CD4-positive, alpha-beta T cell (primary cell): ENCODE data around the gene P2RX5. TPM values are rescaled to one million over a fixed set of nuclear protein-coding genes. Genes with fewer than 3 reads are reported as not detected.
A peak's percentile ranks its signal among the peaks of the same experiment; 100 is the strongest.

ENCODE experiments used
- ATAC-seq: fragments of 200-7000 bp; cut with Tn5 transposase; one replicate; pipeline ENCODE4 v1.10.0; 2022; ENCODE audit warnings: mild to moderate bottlenecking; ENCODE audit not compliant: poor library complexity
- CTCF ChIA-PET: fragments of 350-600 bp; sonication (Branson Sonifier 250); formaldehyde crosslinking; loops from one replicate; lab custom pipeline; 2021; ENCODE audit warnings: antibody characterized with exemption, inconsistent platforms; lab: Charles Lee
- POLR2A ChIA-PET: fragments of 350-600 bp; sonication (Branson Sonifier 250); formaldehyde crosslinking; loops from one replicate; lab custom pipeline; 2021; ENCODE audit warnings: antibody characterized with exemption, inconsistent platforms; lab: Charles Lee
- DNase-seq, 14 experiments: peaks; one replicate each; pipeline ENCODE4 v3.0.0-alpha.2; 2013 to 2020; ENCODE audit warnings: mixed read lengths in 2 of 14
- H3K27ac ChIP-seq, 2 donors: one replicate each; pipeline versions ENCODE4 v1.5.1 to v1.7.0; 2013; ENCODE audit warnings: low read length in 2 of 2, low read depth in 1 of 2, mild to moderate bottlenecking in 1 of 2
- H3K27me3 ChIP-seq, 2 experiments: 1 replicate in 1 of 2; 2 replicates in 1 of 2; pipeline versions ENCODE4 v1.6.1 to v1.7.0; 2013; ENCODE audit warnings: low read length in 2 of 2, control low read depth in 1 of 2, mild to moderate bottlenecking in 1 of 2, moderate library complexity in 1 of 2; ENCODE audit not compliant: insufficient read depth in 2 of 2, control insufficient read depth in 1 of 2
- H3K36me3 ChIP-seq: one replicate; pipeline ENCODE4 v1.6.1; 2013; ENCODE audit warnings: low read length, control low read depth; ENCODE audit not compliant: insufficient read depth
- H3K4me1 ChIP-seq: one replicate; pipeline ENCODE4 v1.6.1; 2013; ENCODE audit warnings: low read length, control low read depth; ENCODE audit not compliant: insufficient read depth
- H3K4me3 ChIP-seq: one replicate; pipeline ENCODE4 v1.5.1; 2013; ENCODE audit warnings: mild to moderate bottlenecking, low read length, moderate library complexity
- H3K9me3 ChIP-seq, 2 experiments: 1 replicate in 1 of 2; 2 replicates in 1 of 2; pipeline versions ENCODE4 v1.6.1 to v1.7.0; 2013; ENCODE audit warnings: low read length in 2 of 2, mild to moderate bottlenecking in 2 of 2, control low read depth in 1 of 2, moderate library complexity in 1 of 2; ENCODE audit not compliant: control insufficient read depth in 1 of 2, insufficient read depth in 1 of 2
- H3K27ac Mint-ChIP-seq: one replicate; pipeline ENCODE4 v1.8.0; 2020; ENCODE audit warnings: mixed read lengths
- H3K27me3 Mint-ChIP-seq: one replicate; pipeline ENCODE4 v1.8.0; 2021; ENCODE audit warnings: mixed read lengths
- H3K36me3 Mint-ChIP-seq: one replicate; pipeline ENCODE4 v1.8.0; 2021; ENCODE audit warnings: low read depth, mixed read lengths
- H3K4me1 Mint-ChIP-seq: one replicate; pipeline ENCODE4 v1.8.0; 2021; ENCODE audit warnings: low read depth, mixed read lengths
- H3K4me3 Mint-ChIP-seq: one replicate; pipeline ENCODE4 v1.8.0; 2020; ENCODE audit warnings: mild to moderate bottlenecking, mixed read lengths
- H3K9me3 Mint-ChIP-seq: one replicate; pipeline ENCODE4 v1.8.0; 2020; ENCODE audit warnings: mixed read lengths
- CTCF ChIP-seq: fragments of 200-600 bp; IDR thresholded peaks from one replicate; pipeline ENCODE4 v1.8.0; 2022; ENCODE audit warnings: antibody characterized with exemption, mild to moderate bottlenecking
- intact Hi-C, 2 experiments: fragments of 100-400 bp; cut with DNase I in 1 of 2; cut with micrococcal nuclease in 1 of 2; formaldehyde crosslinking; loops; one replicate each; pipeline versions ENCODE4 v1.15.1 to v1.9.0; 2023 to 2025; cut with DNase I, micrococcal nuclease
- total RNA-seq, 174 experiments: library from RNA in 2 of 174; stranded (reverse) in 2 of 174; gene quantifications; one replicate each; pipeline ENCODE4 v1.2.3 and lab custom pipeline; 2021 to 2026

Gene P2RX5
- total RNA-seq, 2 experiments from 2014 or later = 14.3 to 16.0 TPM

GRCh38 chr17:3681565-3681964 is 14.4 kb downstream of the P2RX5 start:
- ATAC-seq = no peak
- no peak for TF ChIP-seq CTCF
- H3K27ac Mint-ChIP-seq = no peak overlapping the region
- no peak for DNase-seq
- POLR2A ChIA-PET = no interaction called here
- no peaks in the 10 kb centered on the region for H3K9me3 ChIP-seq
- H3K27ac ChIP-seq = no peak overlapping the region
- H3K36me3 ChIP-seq = peaks cover 22% of the 10 kb centered on the region
- peaks cover 16% of the 10 kb centered on the region for H3K4me1 ChIP-seq
- no peaks in the 10 kb centered on the region for H3K27me3 Mint-ChIP-seq
- H3K27me3 ChIP-seq = no peaks in the 10 kb centered on the region
- no peak overlapping the region for H3K4me3 ChIP-seq
- H3K4me3 Mint-ChIP-seq = no peak overlapping the region
- peaks cover 14% of the 10 kb centered on the region for H3K36me3 Mint-ChIP-seq
- CTCF ChIA-PET = interaction anchor here (1.3 kb wide), 1 partner anchor 46 kb away, joined by 4 read pairs; no protein-coding TSS in a partner anchor
- peaks cover 7% of the 10 kb centered on the region for H3K4me1 Mint-ChIP-seq
- intact Hi-C loops = loop anchor here in 1 of 2 experiments (5.0 kb wide), 1 partner anchor 41 kb away; the partner anchor contains the start of gene HASPIN
- no peaks in the 10 kb centered on the region for H3K9me3 Mint-ChIP-seq

GRCh38 chr17:3681057-3681456 is 14.9 kb downstream of the P2RX5 start:
- Mint-ChIP-seq H3K36me3 (peaks cover 14% of the 10 kb centered on the region), H3K9me3 (no peaks in the 10 kb centered on the region), H3K27me3 (no peaks in the 10 kb centered on the region), H3K27ac (no peak overlapping the region), H3K4me1 (peaks cover 7% of the 10 kb centered on the region), H3K4me3 (no peak overlapping the region)
- CTCF ChIA-PET = no interaction called here
- H3K27me3 ChIP-seq = no peaks in the 10 kb centered on the region
- H3K9me3 ChIP-seq = no peaks in the 10 kb centered on the region
- no peak overlapping the region for H3K27ac ChIP-seq
- POLR2A ChIA-PET = no interaction called here
- no peak overlapping the region for H3K4me3 ChIP-seq
- no peak for TF ChIP-seq CTCF
- DNase-seq (no peak), ATAC-seq (no peak)
- H3K4me1 ChIP-seq = peaks cover 16% of the 10 kb centered on the region
- peaks cover 22% of the 10 kb centered on the region for H3K36me3 ChIP-seq
- intact Hi-C loops = loop anchor here in 1 of 2 experiments (5.0 kb wide), 1 partner anchor 41 kb away; the partner anchor contains the start of gene HASPIN

GRCh38 chr17:3679531-3680126 is 16.3 kb downstream of the P2RX5 start:
- ChIA-PET CTCF (no interaction called here), POLR2A (interaction anchor here (0.6 kb wide), 1 partner anchor 254 kb away, joined by 3 read pairs; no protein-coding TSS in a partner anchor)
- H3K9me3 ChIP-seq = no peaks in the 10 kb centered on the region
- no peak overlapping the region for H3K4me3 ChIP-seq
- H3K9me3 Mint-ChIP-seq = no peaks in the 10 kb centered on the region
- no peak for TF ChIP-seq CTCF
- no peaks in the 10 kb centered on the region for H3K27me3 ChIP-seq
- peaks cover 7% of the 10 kb centered on the region for H3K4me1 Mint-ChIP-seq
- H3K27me3 Mint-ChIP-seq = no peaks in the 10 kb centered on the region
- H3K36me3 Mint-ChIP-seq = peaks cover 14% of the 10 kb centered on the region
- no peak overlapping the region for H3K27ac ChIP-seq
- no peak for ATAC-seq
- H3K27ac Mint-ChIP-seq = no peak overlapping the region
- peaks cover 16% of the 10 kb centered on the region for H3K4me1 ChIP-seq
- DNase-seq = peak in 1 of 14 experiments; percentile 17
- intact Hi-C loops = loop anchor here in 1 of 2 experiments (5.0 kb wide), 1 partner anchor 43 kb away; the partner anchor contains the start of gene HASPIN
- H3K4me3 Mint-ChIP-seq = no peak overlapping the region
- H3K36me3 ChIP-seq = peaks cover 18% of the 10 kb centered on the region
